H9 (cell line): ENCODE results near the gene PTN. TPM values are rescaled to one million over a fixed set of nuclear protein-coding genes. Genes with fewer than 3 reads are reported as not detected.

Experiments used
- DNase-seq: peaks from one replicate; pipeline ENCODE4 v3.0.0-alpha.2; 2017
- H2AFZ ChIP-seq: one replicate; pipeline ENCODE4 v1.6.1; 2013; ENCODE audit warnings: mild to moderate bottlenecking, low read length, control low read depth, moderate library complexity
- H2AK5ac ChIP-seq: 2 replicates; pipeline ENCODE4 v1.6.1; 2013; ENCODE audit warnings: low read length, control low read depth, mixed read lengths; ENCODE audit not compliant: insufficient read length
- H2BK120ac ChIP-seq: one replicate; pipeline ENCODE4 v1.6.1; 2013; ENCODE audit warnings: low read depth, mild to moderate bottlenecking, low read length, control low read depth, inconsistent platforms; ENCODE audit not compliant: poor library complexity, severe bottlenecking
- H2BK12ac ChIP-seq: 2 replicates; pipeline ENCODE4 v1.6.1; 2013; ENCODE audit warnings: low read length, control low read depth, mixed read lengths, low read depth; ENCODE audit not compliant: insufficient read length
- H2BK15ac ChIP-seq: 2 replicates; pipeline ENCODE4 v1.6.1; 2013; ENCODE audit warnings: low read depth, low read length, control low read depth
- H2BK20ac ChIP-seq: one replicate; pipeline ENCODE4 v1.6.1; 2013; ENCODE audit warnings: low read depth, mild to moderate bottlenecking, low read length, control low read depth, inconsistent platforms; ENCODE audit not compliant: poor library complexity, severe bottlenecking
- H2BK5ac ChIP-seq: 2 replicates; pipeline ENCODE4 v1.6.1; 2013; ENCODE audit warnings: low read length, control low read depth, mixed read lengths; ENCODE audit not compliant: insufficient read length
- H3K14ac ChIP-seq: 2 replicates; pipeline ENCODE4 v1.6.1; 2013; ENCODE audit warnings: low read length, control low read depth; ENCODE audit not compliant: insufficient read depth
- H3K18ac ChIP-seq: 2 replicates; pipeline ENCODE4 v1.6.1; 2013; ENCODE audit warnings: low read depth, mild to moderate bottlenecking, mixed read lengths, low read length, control low read depth; ENCODE audit not compliant: insufficient read length
- H3K23ac ChIP-seq: 2 replicates; pipeline ENCODE4 v1.6.1; 2013; ENCODE audit warnings: low read length, control low read depth, mixed read lengths, low read depth; ENCODE audit not compliant: insufficient read length
- H3K23me2 ChIP-seq: 2 replicates; pipeline ENCODE4 v1.6.1; 2013; ENCODE audit warnings: low read depth, mild to moderate bottlenecking, mixed read lengths, low read length, control low read depth; ENCODE audit not compliant: insufficient read length, poor library complexity, severe bottlenecking
- H3K27ac ChIP-seq: 2 replicates; pipeline ENCODE4 v1.5.1; 2013; ENCODE audit warnings: low read length, control low read depth, mixed read lengths, low read depth; ENCODE audit not compliant: insufficient read length
- H3K27me3 ChIP-seq: 2 replicates; pipeline ENCODE4 v1.6.1; 2013; ENCODE audit warnings: low read length, control low read depth, inconsistent platforms; ENCODE audit not compliant: insufficient read depth
- H3K4ac ChIP-seq: 2 replicates; pipeline ENCODE4 v1.6.1; 2013; ENCODE audit warnings: low read depth, mild to moderate bottlenecking, control low read depth, inconsistent platforms, low read length, moderate library complexity
- H3K4me1 ChIP-seq: 2 replicates; pipeline ENCODE4 v1.6.1; 2013; ENCODE audit warnings: low read length, control low read depth, inconsistent platforms; ENCODE audit not compliant: insufficient read depth
- H3K4me2 ChIP-seq: 2 replicates; pipeline ENCODE4 v1.6.1; 2013; ENCODE audit warnings: low read length, control low read depth, mixed read lengths; ENCODE audit not compliant: insufficient read length, insufficient read depth
- H3K56ac ChIP-seq: 2 replicates; pipeline ENCODE4 v1.6.1; 2013; ENCODE audit warnings: low read depth, mild to moderate bottlenecking, mixed read lengths, low read length, control low read depth; ENCODE audit not compliant: insufficient read length
- H3K79me1 ChIP-seq: 2 replicates; pipeline ENCODE4 v1.6.1; 2013; ENCODE audit warnings: low read depth, mild to moderate bottlenecking, moderate library complexity, low read length, control low read depth, inconsistent platforms; ENCODE audit not compliant: insufficient read depth, poor library complexity, severe bottlenecking
- H3K79me2 ChIP-seq: 2 replicates; pipeline ENCODE4 v1.6.1; 2013; ENCODE audit warnings: low read length, control low read depth, inconsistent platforms; ENCODE audit not compliant: insufficient read depth
- H3K9ac ChIP-seq: 2 replicates; pipeline ENCODE4 v1.6.1; 2013; ENCODE audit warnings: low read length, control low read depth, mixed read lengths; ENCODE audit not compliant: insufficient read length; ENCODE audit errors: extremely low read depth
- H3K9me3 ChIP-seq: one replicate; pipeline ENCODE4 v1.6.1; 2013; ENCODE audit warnings: low read depth, low read length, inconsistent platforms; ENCODE audit not compliant: control insufficient read depth
- H3T11ph ChIP-seq: one replicate; pipeline ENCODE4 v1.6.1; 2013; ENCODE audit warnings: mild to moderate bottlenecking, low read length, control low read depth, inconsistent platforms
- H4K20me1 ChIP-seq: one replicate; pipeline ENCODE4 v1.6.1; 2013; ENCODE audit not compliant: control insufficient read depth, insufficient read length, insufficient read depth
- H4K5ac ChIP-seq: 2 replicates; pipeline ENCODE4 v1.6.1; 2013; ENCODE audit warnings: low read depth, mild to moderate bottlenecking, mixed read lengths, low read length, control low read depth; ENCODE audit not compliant: insufficient read length
- H4K8ac ChIP-seq: replicated peaks from 2 replicates; pipeline ENCODE4 v1.6.1; 2013; ENCODE audit warnings: low read length, control low read depth, mixed read lengths, low read depth; ENCODE audit not compliant: insufficient read length
- H4K91ac ChIP-seq: 2 replicates; pipeline ENCODE4 v1.6.1; 2013; ENCODE audit warnings: low read depth, mild to moderate bottlenecking, moderate library complexity, mixed read lengths, low read length, control low read depth; ENCODE audit not compliant: insufficient read length
- H3K27ac Mint-ChIP-seq, 3 experiments: 2 replicates in 2 of 3; 3 replicates in 1 of 3; pipeline ENCODE4 v1.8.0; 2020 to 2021; ENCODE audit warnings: mixed read lengths in 3 of 3, mild to moderate bottlenecking in 1 of 3, moderate library complexity in 1 of 3
- H3K27me3 Mint-ChIP-seq: 2 replicates; pipeline ENCODE4 v1.8.0; 2021; ENCODE audit warnings: low read depth, mild to moderate bottlenecking, moderate library complexity, mixed read lengths
- H3K36me3 Mint-ChIP-seq, 3 experiments: 2 replicates in 2 of 3; 3 replicates in 1 of 3; pipeline ENCODE4 v1.8.0; 2020 to 2021; ENCODE audit warnings: low read depth in 3 of 3, mixed read lengths in 3 of 3; ENCODE audit not compliant: insufficient read depth in 1 of 3
- H3K4me1 Mint-ChIP-seq, 2 experiments: 2 replicates each; pipeline ENCODE4 v1.8.0; 2020; ENCODE audit warnings: mixed read lengths in 2 of 2
- H3K4me3 Mint-ChIP-seq, 2 experiments: 2 replicates in 1 of 2; 3 replicates in 1 of 2; pipeline ENCODE4 v1.8.0; 2020 to 2021; ENCODE audit warnings: mild to moderate bottlenecking in 2 of 2, mixed read lengths in 2 of 2, moderate library complexity in 1 of 2
- H3K9me3 Mint-ChIP-seq, 2 experiments: 2 replicates in 1 of 2; 3 replicates in 1 of 2; pipeline ENCODE4 v1.8.0; 2020; ENCODE audit warnings: mild to moderate bottlenecking in 2 of 2, mixed read lengths in 2 of 2, moderate library complexity in 1 of 2
- CTCF ChIP-seq: fragments of 200-600 bp; sonication (generic); conservative IDR thresholded peaks from 3 replicates; pipeline ENCODE4 v1.8.0; 2021; ENCODE audit warnings: antibody characterized with exemption, mild to moderate bottlenecking
- WGBS: extraction: QIAGEN DNeasy Blood & Tissue Kit; methylation state at CpG from one replicate; pipeline ENCODE4 v1.1.7; 2013; ENCODE audit warnings: missing lambda C conversion rate, low lambda C conversion rate, mixed read lengths; ENCODE audit not compliant: insufficient read length; ENCODE audit errors: extremely low coverage; 5-methylcytosine and 5-hydroxymethylcytosine counted together
- long read RNA-seq: library from polyadenylated mRNA; unstranded; transcript quantifications from one replicate; pipeline ENCODE4 v2.0.0, GENCODE V29; 2020
- total RNA-seq: library from RNA; stranded (reverse); gene quantifications from 2 replicates; pipeline ENCODE4 v1.2.1, GENCODE V29; 2021

Gene PTN
- total RNA-seq = 16.5 and 16.8 TPM in 2 replicates
- long read RNA-seq, transcript PTN-201 (5 exons, 1,614 nt) = major isoform, 11 of 19 reads
- long read RNA-seq, partial matches to known transcripts = 4 of 19 reads
- long read RNA-seq, other reads (novel, unspliced or antisense) = 4 of 19 reads

- Mint-ChIP-seq H3K4me1 (peaks cover 47 to 52% of the 10 kb centered on the region in 2 experiments), H3K27ac (peak within 1 kb of the TSS; percentile 27 to 87 (median 85)), H3K9me3 (no peaks in the 10 kb centered on the region), H3K36me3 (peaks cover 0 to 9% (median 0%) of the 10 kb centered on the region in 3 experiments; a peak in 3 of 7 replicates), H3K27me3 (peaks cover 22% of the 10 kb centered on the region), H3K4me3 (peak within 1 kb of the TSS; percentile 74 to 89)
- Histone ChIP-seq H3K9ac (peak within 1 kb of the TSS; percentile 72), H3K18ac (peak within 1 kb of the TSS; percentile 47), H3K23ac (no peak within 1 kb of the TSS), H3K4me1 (no peaks in the 10 kb centered on the region; the same call in 1 of the 2 replicates), H3K56ac (no peak within 1 kb of the TSS), H4K91ac (no peak within 1 kb of the TSS), H2BK120ac (no peak within 1 kb of the TSS), H2BK12ac (no peak within 1 kb of the TSS), H3K27ac (no peak within 1 kb of the TSS), H2BK15ac (no peak within 1 kb of the TSS), H3K4me2 (peak within 1 kb of the TSS; percentile 88), H2BK5ac (no peak within 1 kb of the TSS), H4K5ac (no peak within 1 kb of the TSS), H2BK20ac (no peak within 1 kb of the TSS), H4K20me1 (no peaks in the 10 kb centered on the region), H3K4ac (no peak within 1 kb of the TSS), H3K9me3 (no peaks in the 10 kb centered on the region), H3K79me2 (no peaks in the 10 kb centered on the region), H2AFZ (peak within 1 kb of the TSS; percentile 86), H2AK5ac (no peak within 1 kb of the TSS), H3K23me2 (peaks cover 15% of the 10 kb centered on the region), H4K8ac (no peak within 1 kb of the TSS), H3T11ph (no peak within 1 kb of the TSS), H3K14ac (peak within 1 kb of the TSS; percentile 43; the same call in 1 of the 2 replicates), H3K79me1 (no peaks in the 10 kb centered on the region), H3K27me3 (no peaks in the 10 kb centered on the region)
- TF ChIP-seq CTCF = no peak
- DNase-seq = peak; percentile 76
- WGBS = no CpG with 5 or more reads among the region's 23 CpGs
Measured at GRCh38 chr7:137343281-137343841, at the start of gene PTN. Gene PTN, minus strand, starts transcription at chr7:137343733. Its CDS starts 88,760 bp downstream, at chr7:137254973.
